IPS DF 4.7 (cell line): Measurements from ENCODE around the gene BORCS5.

Source experiments
- DNase-seq: peaks from one replicate; pipeline ENCODE4 v3.0.0-alpha.2; 2013; ENCODE audit warnings: low spot score; ENCODE audit errors: extremely low read depth

Gene BORCS5

GRCh38 chr12:12511021-12511783, 154.3 kb downstream of the BORCS5 start:
- no peak for DNase-seq

GRCh38 chr12:12511895-12512711, 155.2 kb downstream of the BORCS5 start:
- DNase-seq: no peak

- DNase-seq: no peak
Measured at GRCh38 chr12:12513416-12514006, 156.6 kb downstream of the BORCS5 start.

- no peak for DNase-seq
Measured at GRCh38 chr12:12518464-12518845, 161.6 kb downstream of the BORCS5 start.

GRCh38 chr12:12518919-12519318, 162.0 kb downstream of the BORCS5 start:
- DNase-seq: no peak
